ENCODE data around the gene PLCB4.

GRCh38 chr20:9028419-9028818 lies 40.5 kb upstream of the PLCB4 start:
- no peak for TF ChIP-seq CTCF (IDR thresholded peaks at IDR 0.05)
- TF ChIP-seq POLR2A (IDR thresholded peaks at IDR 0.05): no peak
